ENCODE measurements around the gene PCCA. TPM values are rescaled to one million over a fixed set of nuclear protein-coding genes. Genes with fewer than 3 reads are reported as not detected.
"Not testable (repeated sequence)": the region's sequence is repeated elsewhere in the genome, so short reads cannot be mapped to it uniquely, and the experiment has no call there.

Gene PCCA
- total RNA-seq, 4 donors from 2014 or later, result 29.5 to 55.5 (median 38.3) TPM

DNA sequence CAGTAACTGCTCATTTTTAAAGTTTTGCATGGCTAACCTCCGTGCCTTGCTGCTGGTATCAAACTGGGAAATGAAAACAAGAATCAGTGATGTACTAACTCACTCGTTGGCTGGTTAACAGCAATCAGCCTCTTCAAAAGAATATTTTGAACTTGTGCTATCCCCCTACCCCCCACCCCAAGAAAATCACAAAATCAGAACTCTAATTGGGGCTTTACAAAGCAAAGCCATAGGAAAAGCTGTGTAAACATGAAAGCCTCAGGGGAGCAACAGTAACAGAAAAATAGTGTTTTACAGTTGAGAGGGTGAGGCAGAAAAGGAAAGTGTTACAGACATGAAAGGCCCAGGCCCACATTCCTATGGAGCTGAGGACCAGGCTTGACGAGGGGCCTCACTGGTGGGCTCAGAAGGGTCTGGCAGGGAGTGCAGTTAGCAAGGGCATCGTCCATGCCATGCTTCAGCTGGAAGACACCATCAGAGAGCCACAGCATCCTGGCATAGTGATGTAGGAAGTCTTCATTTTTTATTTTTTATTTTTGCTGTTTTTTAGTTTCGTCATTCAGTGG, 217.6 kb downstream of the PCCA start:
- Histone ChIP-seq H3K27ac (no peak overlapping the region), H3K4me1 (no peaks in the 10 kb centered on the region), H3K4me3 (no peak overlapping the region), H3K9me3 (no peaks in the 10 kb centered on the region), H3K36me3 (peaks cover 0 to 14% (median 0%) of the 10 kb centered on the region in 3 donors), H3K27me3 (no peaks in the 10 kb centered on the region)
- 47 to 60% methylated on average over 5 of the region's 5 CpGs for WGBS, 2 donors
- TF ChIP-seq EP300 (IDR thresholded peaks at IDR 0.05), result no peak
- no peak for TF ChIP-seq CTCF (IDR thresholded peaks at IDR 0.05)
- no peak for TF ChIP-seq POLR2A (IDR thresholded peaks at IDR 0.05)
- DNase-seq (ENCODE audit: low spot score in 2 of 2), result no peak

- no peak overlapping the region for H3K27ac ChIP-seq
- 92 to 93% methylated on average over 2 of the region's 2 CpGs for WGBS, 2 donors
Measured at GRCh38 chr13:100314132-100314910, 225.4 kb downstream of the PCCA start.

GRCh38 chr13:100315522-100315921, 226.6 kb downstream of the PCCA start:
- H3K36me3 ChIP-seq, result peaks cover 0 to 58% (median 0%) of the 10 kb centered on the region in 3 donors
- H3K27me3 ChIP-seq, result no peaks in the 10 kb centered on the region
- no peak for TF ChIP-seq EP300 (IDR thresholded peaks at IDR 0.05)
- TF ChIP-seq CTCF (IDR thresholded peaks at IDR 0.05), result no peak
- no peak for TF ChIP-seq POLR2A (IDR thresholded peaks at IDR 0.05)
- H3K4me3 ChIP-seq, result no peak overlapping the region
- no peak for DNase-seq (ENCODE audit: low spot score in 2 of 2)
- H3K4me1 ChIP-seq, result no peaks in the 10 kb centered on the region
- H3K9me3 ChIP-seq, result peaks cover 0 to 3% (median 0%) of the 10 kb centered on the region in 4 donors
- WGBS, 2 donors, result 80 to 82% methylated on average over 1 of the region's 1 CpG
- no peak overlapping the region for H3K27ac ChIP-seq

More at GRCh38 chr13:100314132-100314910, 225.4 kb downstream of the PCCA start:
- Histone ChIP-seq H3K27me3 (no peaks in the 10 kb centered on the region), H3K4me1 (no peaks in the 10 kb centered on the region), H3K4me3 (no peak overlapping the region), H3K9me3 (peaks cover 0 to 3% (median 0%) of the 10 kb centered on the region in 4 donors), H3K36me3 (peaks cover 0 to 65% (median 0%) of the 10 kb centered on the region in 3 donors)
- TF ChIP-seq POLR2A (IDR thresholded peaks at IDR 0.05), result no peak
- TF ChIP-seq EP300 (IDR thresholded peaks at IDR 0.05), result no peak
- TF ChIP-seq CTCF (IDR thresholded peaks at IDR 0.05), result no peak
- DNase-seq (ENCODE audit: low spot score in 2 of 2), result no peak

DNA sequence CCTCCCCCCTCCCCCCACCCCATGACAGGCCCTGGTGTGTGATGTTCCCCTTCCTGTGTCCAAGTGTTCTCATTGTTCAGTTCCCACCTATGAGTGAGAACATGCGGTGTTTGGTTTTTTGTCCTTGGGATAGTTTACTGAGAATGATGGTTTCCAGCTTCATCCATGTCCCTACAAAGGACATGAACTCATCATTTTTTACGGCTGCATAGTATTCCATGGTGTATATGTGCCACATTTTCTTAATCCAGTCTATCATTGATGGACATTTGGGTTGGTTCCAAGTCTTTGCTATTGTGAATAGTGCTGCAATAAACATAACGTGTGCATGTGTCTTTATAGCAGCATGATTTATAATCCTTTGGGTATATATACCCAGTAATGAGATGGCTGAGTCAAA, 229.6 kb downstream of the PCCA start:
- H3K27me3 ChIP-seq, result not testable (repeated sequence)
- H3K36me3 ChIP-seq, result peaks cover 0 to 58% (median 0%) of the 10 kb centered on the region in 3 donors

DNA sequence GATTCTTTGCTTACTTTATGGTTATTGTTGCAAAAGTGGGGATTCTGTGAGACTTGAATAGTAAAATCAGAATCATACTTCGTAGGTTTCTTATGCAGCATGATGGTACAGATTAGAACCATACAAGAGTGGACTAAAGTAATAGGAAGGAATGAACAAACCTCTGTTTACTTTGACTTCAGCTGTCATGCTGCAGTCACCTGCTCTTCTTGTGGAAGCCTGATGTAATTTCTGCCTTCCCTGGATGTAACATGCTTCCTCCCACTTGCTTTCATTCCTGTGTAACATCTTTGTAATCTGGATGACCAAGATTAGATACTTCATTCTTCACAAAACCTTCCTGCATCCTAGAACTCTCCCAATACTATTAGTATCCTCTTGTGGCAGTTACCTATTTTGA, 235.0 kb downstream of the PCCA start:
- TF ChIP-seq CTCF (IDR thresholded peaks at IDR 0.05), result no peak
- no peak for TF ChIP-seq POLR2A (IDR thresholded peaks at IDR 0.05)
- TF ChIP-seq EP300 (IDR thresholded peaks at IDR 0.05), result no peak
- Histone ChIP-seq H3K27me3 (no peaks in the 10 kb centered on the region), H3K4me1 (no peaks in the 10 kb centered on the region), H3K36me3 (peaks cover 0 to 61% (median 0%) of the 10 kb centered on the region in 3 donors), H3K4me3 (no peak overlapping the region), H3K27ac (no peak overlapping the region), H3K9me3 (no peaks in the 10 kb centered on the region)
- WGBS, 2 donors, result 92 to 94% methylated on average over 1 of the region's 1 CpG
- no peak for DNase-seq (ENCODE audit: low spot score in 2 of 2)

More for the DNA sequence above, 229.6 kb downstream of the PCCA start:
- not testable (repeated sequence) for DNase-seq (ENCODE audit: low spot score in 2 of 2); H3K9me3 ChIP-seq; H3K27ac ChIP-seq; H3K4me1 ChIP-seq; H3K4me3 ChIP-seq
- 93 to 96% methylated on average over 3 of the region's 3 CpGs for WGBS, 2 donors

Data from tibial nerve (tissue), 4 donors.